Suppressor macrophage treated with lipopolysaccharide for 1 hour (primary cell): ENCODE measurements around the gene CAMK1D.

Source experiments
- DNase-seq, 3 donors: peaks; one replicate each; pipeline ENCODE4 v3.0.0-alpha.2; 2020 to 2022

Gene CAMK1D

GRCh38 chr10:12663863-12664262 lies 314.5 kb downstream of the CAMK1D start:
- no peak for DNase-seq

GRCh38 chr10:12665501-12665900 lies 316.2 kb downstream of the CAMK1D start:
- DNase-seq = no peak

GRCh38 chr10:12667052-12667451 lies 317.7 kb downstream of the CAMK1D start:
- DNase-seq = no peak

GRCh38 chr10:12668634-12669033 lies 319.3 kb downstream of the CAMK1D start:
- DNase-seq = no peak

- no peak for DNase-seq
Measured at GRCh38 chr10:12670004-12670403, 320.7 kb downstream of the CAMK1D start.

GRCh38 chr10:12675186-12675585 lies 325.8 kb downstream of the CAMK1D start:
- DNase-seq = no peak

- no peak for DNase-seq
Measured at GRCh38 chr10:12679636-12680035, 330.3 kb downstream of the CAMK1D start.

- DNase-seq = no peak
Measured at GRCh38 chr10:12681252-12681651, 331.9 kb downstream of the CAMK1D start.

GRCh38 chr10:12684784-12685183 lies 335.4 kb downstream of the CAMK1D start:
- no peak for DNase-seq

GRCh38 chr10:12685261-12686058 lies 336.1 kb downstream of the CAMK1D start:
- DNase-seq = no peak

GRCh38 chr10:12687996-12688395 lies 338.6 kb downstream of the CAMK1D start:
- no peak for DNase-seq

- DNase-seq = no peak
Measured at GRCh38 chr10:12689893-12690292, 340.5 kb downstream of the CAMK1D start.

GRCh38 chr10:12690525-12691126 lies 341.3 kb downstream of the CAMK1D start:
- DNase-seq = no peak

- DNase-seq = no peak
Measured at GRCh38 chr10:12691596-12691995, 342.2 kb downstream of the CAMK1D start.

GRCh38 chr10:12697764-12698163 lies 348.4 kb downstream of the CAMK1D start:
- DNase-seq = no peak

- no peak for DNase-seq
Measured at GRCh38 chr10:12699258-12699700, 349.9 kb downstream of the CAMK1D start.

GRCh38 chr10:12699781-12700556 lies 350.6 kb downstream of the CAMK1D start:
- peak; percentile 46 to 50 (median 48) for DNase-seq

- DNase-seq = no peak
Measured at GRCh38 chr10:12700557-12700874, 351.2 kb downstream of the CAMK1D start.

- DNase-seq = no peak
Measured at GRCh38 chr10:12701696-12702095, 352.3 kb downstream of the CAMK1D start.

GRCh38 chr10:12702215-12702770 lies 352.9 kb downstream of the CAMK1D start:
- DNase-seq = no peak

GRCh38 chr10:12703126-12703525 lies 353.8 kb downstream of the CAMK1D start:
- DNase-seq = no peak

- DNase-seq = peak in 2 of 3 donors; percentile 37 to 40
Measured at GRCh38 chr10:12703813-12704212, 354.5 kb downstream of the CAMK1D start.

- DNase-seq = peak in 2 of 3 donors; percentile 35 to 43
Measured at GRCh38 chr10:12704488-12704887, 355.1 kb downstream of the CAMK1D start.
